Naive thymus-derived CD4-positive, alpha-beta T cell (primary cell): ENCODE data around the gene HTR1B. TPM values are rescaled to one million over a fixed set of nuclear protein-coding genes. Genes with fewer than 3 reads are reported as not detected.

Experiments
- ATAC-seq: fragments of 150-1000 bp; cut with Tn5 transposase; 2 replicates; pipeline ENCODE4 v1.10.0; 2021; ENCODE audit warnings: mild to moderate bottlenecking, moderate library complexity
- CTCF ChIA-PET: fragments of 350-600 bp; sonication (Branson Sonifier 250); formaldehyde crosslinking; loops from one replicate; lab custom pipeline; 2021; ENCODE audit warnings: antibody characterized with exemption; lab: Charles Lee
- POLR2A ChIA-PET: fragments of 350-600 bp; sonication (Branson Sonifier 250); formaldehyde crosslinking; loops from one replicate; lab custom pipeline; 2021; ENCODE audit warnings: antibody characterized with exemption, inconsistent platforms; lab: Charles Lee
- DNase-seq, 9 donors: peaks; one replicate each; pipeline versions ENCODE4 v3.0.0 to v3.0.0-alpha.2; 2020 to 2022; ENCODE audit warnings: mixed read lengths in 1 of 9
- H3K27ac ChIP-seq: one replicate; pipeline ENCODE4 v1.7.0; 2013; ENCODE audit warnings: mild to moderate bottlenecking, low read depth, low read length, moderate library complexity
- H3K27me3 ChIP-seq, 2 donors: one replicate each; pipeline ENCODE4 v1.7.0; 2013; ENCODE audit warnings: low read length in 2 of 2, mild to moderate bottlenecking in 2 of 2, moderate library complexity in 2 of 2; ENCODE audit not compliant: control insufficient read depth in 2 of 2, insufficient read depth in 2 of 2
- H3K36me3 ChIP-seq, 3 experiments: 1 replicate in 2 of 3; 2 replicates in 1 of 3; pipeline ENCODE4 v1.7.0; 2013; ENCODE audit warnings: low read length in 3 of 3, mild to moderate bottlenecking in 3 of 3, moderate library complexity in 1 of 3; ENCODE audit not compliant: insufficient read depth in 3 of 3, control insufficient read depth in 2 of 3
- H3K4me1 ChIP-seq, 2 donors: one replicate each; pipeline ENCODE4 v1.7.0; 2013; ENCODE audit warnings: low read length in 2 of 2, mild to moderate bottlenecking in 2 of 2, moderate library complexity in 1 of 2; ENCODE audit not compliant: control insufficient read depth in 2 of 2, insufficient read depth in 2 of 2
- H3K4me3 ChIP-seq: 2 replicates; pipeline ENCODE4 v1.7.0; 2013; ENCODE audit warnings: mild to moderate bottlenecking, low read length
- H3K9me3 ChIP-seq, 3 experiments: 1 replicate in 2 of 3; 2 replicates in 1 of 3; pipeline ENCODE4 v1.7.0; 2013; ENCODE audit warnings: low read length in 3 of 3; ENCODE audit not compliant: control insufficient read depth in 2 of 3
- H3K27ac Mint-ChIP-seq, 9 donors: one replicate each; pipeline ENCODE4 v1.8.0; 2020 to 2022; ENCODE audit warnings: mixed read lengths in 9 of 9, mild to moderate bottlenecking in 8 of 9, moderate library complexity in 5 of 9, inconsistent platforms in 2 of 9
- H3K27me3 Mint-ChIP-seq, 5 donors: one replicate each; pipeline ENCODE4 v1.8.0; 2021 to 2022; ENCODE audit warnings: mixed read lengths in 5 of 5, mild to moderate bottlenecking in 1 of 5
- H3K36me3 Mint-ChIP-seq, 5 donors: one replicate each; pipeline ENCODE4 v1.8.0; 2020 to 2022; ENCODE audit warnings: mixed read lengths in 5 of 5, mild to moderate bottlenecking in 3 of 5, inconsistent platforms in 1 of 5
- H3K4me1 Mint-ChIP-seq, 7 donors: one replicate each; pipeline ENCODE4 v1.8.0; 2020 to 2022; ENCODE audit warnings: mixed read lengths in 7 of 7, mild to moderate bottlenecking in 3 of 7, inconsistent platforms in 1 of 7
- H3K4me3 Mint-ChIP-seq, 10 donors: one replicate each; pipeline ENCODE4 v1.8.0; 2020 to 2022; ENCODE audit warnings: mild to moderate bottlenecking in 10 of 10, mixed read lengths in 10 of 10, moderate library complexity in 6 of 10, inconsistent platforms in 2 of 10
- H3K9me3 Mint-ChIP-seq, 11 donors: one replicate each; pipeline ENCODE4 v1.8.0; 2020 to 2022; ENCODE audit warnings: mixed read lengths in 11 of 11, mild to moderate bottlenecking in 4 of 11, inconsistent platforms in 1 of 11, moderate library complexity in 1 of 11
- intact Hi-C, 2 donors: fragments of 100-400 bp; cut with micrococcal nuclease; formaldehyde crosslinking; loops; one replicate each; pipeline ENCODE4 v1.15.1; 2023
- polyA plus RNA-seq, 2 donors: library from polyadenylated mRNA; unstranded; fragments of 300-500 nt; fragmentation: Illumina TruSeq; gene quantifications; one replicate each; pipeline ENCODE4 v1.2.3, GENCODE V29; 2021
- total RNA-seq, 6 experiments: library from RNA in 5 of 6; stranded (reverse) in 5 of 6; gene quantifications; 1 replicate in 5 of 6; 2 replicates in 1 of 6; pipeline ENCODE4 v1.2.3 and lab custom pipeline; 2021 to 2026

HTR1B gene
- total and polyA plus RNA-seq, 7 experiments from 2014 or later = not detected

DNA sequence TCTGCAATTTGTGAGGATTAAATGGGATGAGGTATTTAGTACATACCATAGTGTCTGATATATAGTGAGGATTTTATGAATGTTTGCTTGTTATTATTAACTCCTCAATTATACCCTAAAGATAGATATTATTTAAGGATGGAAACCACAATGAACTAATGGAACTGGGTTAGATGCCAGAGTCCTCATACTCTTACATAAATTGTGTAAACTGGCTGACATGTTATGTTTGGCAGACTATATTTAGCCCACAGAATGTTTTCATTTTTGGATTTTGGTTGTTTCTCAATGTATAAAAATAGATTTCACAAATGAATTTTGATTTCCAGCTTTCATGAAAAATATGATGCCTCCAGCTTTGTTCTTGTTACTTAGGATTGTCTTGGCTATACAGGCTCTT is 37.6 kb downstream of the HTR1B start:
- Mint-ChIP-seq H3K4me1 (no peaks in the 10 kb centered on the region), H3K9me3 (peaks cover 0 to 10% (median under 1%) of the 10 kb centered on the region in 11 donors), H3K27me3 (no peaks in the 10 kb centered on the region), H3K27ac (no peak overlapping the region), H3K36me3 (no peaks in the 10 kb centered on the region), H3K4me3 (no peak overlapping the region)
- Histone ChIP-seq H3K4me1 (no peaks in the 10 kb centered on the region), H3K27ac (no peak overlapping the region), H3K36me3 (no peaks in the 10 kb centered on the region), H3K27me3 (no peaks in the 10 kb centered on the region), H3K4me3 (no peak overlapping the region), H3K9me3 (no peaks in the 10 kb centered on the region)
- POLR2A ChIA-PET = no interaction called here
- CTCF ChIA-PET = no interaction called here
- DNase-seq = no peak
- intact Hi-C loops = no loop called here
- no peak for ATAC-seq

DNA sequence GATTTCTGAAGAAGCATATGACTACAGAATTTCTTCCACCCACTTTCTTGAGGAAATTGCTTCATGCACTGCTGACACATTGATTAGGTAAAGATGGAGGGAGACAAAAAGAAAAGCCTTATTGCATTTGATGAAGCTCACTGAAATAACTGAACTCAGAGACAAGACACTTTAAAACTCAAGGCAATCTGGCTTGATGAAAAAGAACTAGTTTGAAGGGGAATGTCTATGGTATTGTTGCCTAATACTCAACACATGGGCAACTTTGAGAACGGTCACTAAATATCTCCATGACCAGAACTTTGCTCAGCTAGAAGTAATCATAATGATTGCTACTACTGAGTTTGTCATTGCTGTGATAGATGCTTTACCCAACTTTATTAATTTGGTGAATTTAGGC is 38.1 kb downstream of the HTR1B start:
- ChIA-PET CTCF (no interaction called here), POLR2A (no interaction called here)
- no peak for ATAC-seq

DNA sequence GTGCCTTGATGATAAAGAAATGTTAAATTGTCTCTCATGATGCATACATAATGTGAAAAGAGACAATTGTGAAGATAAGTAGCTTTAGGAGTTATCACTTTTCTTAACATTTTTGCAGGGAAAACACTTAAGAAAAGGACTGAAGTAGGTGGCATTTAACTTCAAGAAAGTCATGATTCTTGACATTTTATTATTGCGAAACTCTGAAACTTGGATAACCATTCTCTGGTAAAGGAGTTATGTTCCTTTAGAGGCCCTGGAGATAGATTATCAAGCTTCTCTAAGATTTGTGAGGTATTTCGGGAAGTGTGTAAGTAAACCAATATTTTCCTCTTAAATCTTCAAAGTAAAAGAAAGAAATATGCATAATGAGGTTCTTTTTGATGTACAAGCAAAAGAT is 38.5 kb downstream of the HTR1B start:
- Mint-ChIP-seq H3K9me3 (peaks cover 0 to 10% (median 2%) of the 10 kb centered on the region in 11 donors), H3K36me3 (no peaks in the 10 kb centered on the region), H3K4me1 (no peaks in the 10 kb centered on the region), H3K4me3 (no peak overlapping the region), H3K27me3 (no peaks in the 10 kb centered on the region), H3K27ac (no peak overlapping the region)
- Histone ChIP-seq H3K27me3 (no peaks in the 10 kb centered on the region), H3K4me1 (no peaks in the 10 kb centered on the region), H3K36me3 (no peaks in the 10 kb centered on the region), H3K4me3 (no peak overlapping the region), H3K27ac (no peak overlapping the region), H3K9me3 (no peaks in the 10 kb centered on the region)
- POLR2A ChIA-PET = no interaction called here
- DNase-seq = no peak
- CTCF ChIA-PET = no interaction called here
- intact Hi-C loops = no loop called here
- no peak for ATAC-seq

More for the DNA sequence above, 38.1 kb downstream of the HTR1B start:
- Histone ChIP-seq H3K4me1 (no peaks in the 10 kb centered on the region), H3K9me3 (no peaks in the 10 kb centered on the region), H3K27ac (no peak overlapping the region), H3K36me3 (no peaks in the 10 kb centered on the region), H3K27me3 (no peaks in the 10 kb centered on the region), H3K4me3 (no peak overlapping the region)
- H3K27ac Mint-ChIP-seq = no peak overlapping the region
- no peak for DNase-seq
- no peaks in the 10 kb centered on the region for H3K36me3 Mint-ChIP-seq
- no peak overlapping the region for H3K4me3 Mint-ChIP-seq
- intact Hi-C loops = no loop called here
- H3K4me1 Mint-ChIP-seq = no peaks in the 10 kb centered on the region
- H3K27me3 Mint-ChIP-seq = no peaks in the 10 kb centered on the region
- peaks cover 0 to 10% (median under 1%) of the 10 kb centered on the region in 11 donors for H3K9me3 Mint-ChIP-seq

DNA sequence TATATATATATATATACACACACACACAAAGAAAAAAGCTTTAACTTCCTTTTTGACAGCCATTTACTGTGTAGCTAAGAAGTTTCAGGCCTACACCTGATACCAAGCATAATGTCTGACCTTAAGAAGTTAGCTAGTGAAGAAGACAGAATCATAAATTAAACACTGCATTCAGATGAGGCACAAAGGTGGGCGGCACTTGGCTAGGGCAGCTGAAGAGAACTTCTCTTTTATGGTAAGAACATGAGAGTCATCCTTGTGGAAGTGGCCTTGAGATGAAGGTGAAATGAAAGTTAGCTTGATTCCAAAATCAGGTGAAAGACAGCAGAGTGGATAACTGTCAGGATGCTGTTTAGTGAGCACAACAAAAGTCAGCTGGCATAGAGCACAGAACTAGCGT is 46.5 kb downstream of the HTR1B start:
- ChIA-PET CTCF (no interaction called here), POLR2A (no interaction called here)
- no peaks in the 10 kb centered on the region for H3K27me3 Mint-ChIP-seq
- Histone ChIP-seq H3K9me3 (no peaks in the 10 kb centered on the region), H3K27ac (no peak overlapping the region), H3K4me1 (no peaks in the 10 kb centered on the region), H3K27me3 (no peaks in the 10 kb centered on the region), H3K36me3 (no peaks in the 10 kb centered on the region), H3K4me3 (no peak overlapping the region)
- intact Hi-C loops = no loop called here
- H3K4me3 Mint-ChIP-seq = no peak overlapping the region
- no peaks in the 10 kb centered on the region for H3K4me1 Mint-ChIP-seq
- no peak for ATAC-seq
- H3K36me3 Mint-ChIP-seq = no peaks in the 10 kb centered on the region
- no peak overlapping the region for H3K27ac Mint-ChIP-seq
- DNase-seq = no peak
- peaks cover 0 to 9% (median 0%) of the 10 kb centered on the region in 11 donors for H3K9me3 Mint-ChIP-seq

DNA sequence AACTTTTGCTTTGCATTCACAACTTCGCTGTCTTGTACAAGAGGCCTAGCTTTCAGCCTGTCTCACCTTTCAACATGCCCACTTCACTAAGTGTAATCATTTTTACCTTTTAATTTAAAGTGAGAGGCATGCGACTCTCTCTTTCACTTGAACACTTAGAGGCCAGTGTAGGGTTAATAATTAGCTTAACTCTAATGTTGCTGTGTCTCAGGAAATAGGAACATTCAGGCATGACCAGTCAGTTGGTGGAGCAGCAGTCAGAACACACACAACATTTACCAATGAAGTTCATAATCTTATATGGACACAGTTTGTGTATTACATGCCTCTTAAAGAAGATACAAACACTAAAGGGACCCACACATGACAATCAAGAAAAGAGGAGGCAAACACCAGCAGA is 47.6 kb downstream of the HTR1B start:
- Histone ChIP-seq H3K36me3 (no peaks in the 10 kb centered on the region), H3K27me3 (no peaks in the 10 kb centered on the region), H3K9me3 (no peaks in the 10 kb centered on the region), H3K4me1 (no peaks in the 10 kb centered on the region), H3K4me3 (no peak overlapping the region), H3K27ac (no peak overlapping the region)
- ChIA-PET CTCF (no interaction called here), POLR2A (no interaction called here)
- ATAC-seq (no peak), DNase-seq (no peak)
- Mint-ChIP-seq H3K36me3 (no peaks in the 10 kb centered on the region), H3K4me1 (no peaks in the 10 kb centered on the region), H3K4me3 (no peak overlapping the region), H3K9me3 (peaks cover 0 to 7% (median 0%) of the 10 kb centered on the region in 11 donors), H3K27me3 (no peaks in the 10 kb centered on the region), H3K27ac (no peak overlapping the region)
- intact Hi-C loops = no loop called here

Other genes starting within 250 kb of the HTR1B start
- gene MEI4, start 189.5 kb upstream of the HTR1B start, total RNA-seq = under 1 TPM in 2 of 5 experiments, not detected in 3; 0.05 to 0.08 TPM
- not detected for gene MEI4, start 189.5 kb upstream of the HTR1B start, polyA plus RNA-seq